Uterus (tissue), 4 donors: ENCODE results near the gene UGT1A10. TPM values are rescaled to one million over a fixed set of nuclear protein-coding genes. Genes with fewer than 3 reads are reported as not detected.

Source experiments
- DNase-seq, 2 donors: peaks; one replicate each; pipeline ENCODE4 v3.0.0-alpha.2; 2019 to 2020
- H3K27ac ChIP-seq, 2 donors: fragments of 200-600 bp; sonication (generic); 1 replicate in 1 of 2; 2 replicates in 1 of 2; pipeline ENCODE4 v1.5.1; 2016 to 2018
- H3K27me3 ChIP-seq, 2 donors: fragments of 200-600 bp; sonication (generic); one replicate each; pipeline ENCODE4 v1.5.1; 2018 to 2019; ENCODE audit warnings: control low read depth in 1 of 2
- H3K36me3 ChIP-seq, 2 donors: fragments of 200-600 bp; sonication (generic); one replicate each; pipeline ENCODE4 v1.5.1; 2019; ENCODE audit warnings: control low read depth in 1 of 2
- H3K4me1 ChIP-seq, 2 donors: fragments of 200-600 bp; sonication (generic); one replicate each; pipeline ENCODE4 v1.5.1; 2018 to 2019; ENCODE audit warnings: control low read depth in 1 of 2
- H3K4me3 ChIP-seq, 2 donors: fragments of 200-600 bp; sonication (generic); 1 replicate in 1 of 2; 2 replicates in 1 of 2; pipeline ENCODE4 v1.5.1; 2018 to 2019; ENCODE audit warnings: mild to moderate bottlenecking in 1 of 2
- H3K9me3 ChIP-seq, 2 donors: fragments of 200-600 bp; sonication (generic); one replicate each; pipeline ENCODE4 v1.5.1; 2019; ENCODE audit warnings: control low read depth in 1 of 2
- POLR2A ChIP-seq, 2 donors: fragments of 450-650 bp; IDR thresholded peaks; one replicate each; pipeline ENCODE4 v1.6.1; 2016; ENCODE audit warnings: antibody characterized with exemption in 2 of 2, mild to moderate bottlenecking in 1 of 2, moderate library complexity in 1 of 2
- intact Hi-C: fragments of 100-400 bp; cut with DNase I; formaldehyde crosslinking; loops from one replicate; pipeline ENCODE4 v1.15.1; 2023; ENCODE audit warnings: low total_unique reads
- total RNA-seq, 4 donors: library from RNA; depleted of rRNA in 3 of 4; stranded (reverse); fragments of >200 nt in 3 of 4; gene quantifications; one replicate each; pipeline versions ENCODE4 v1.1.0 to v1.2.4, GENCODE V29; 2014 to 2023
- TF ChIP-seq, protein P1 (sequence below), 4 experiments: fragments of 200-600 bp in 2 of 4; fragments of 450-650 bp in 2 of 4; sonication (generic) in 2 of 4; IDR thresholded peaks; one replicate each; pipeline ENCODE4 v1.5.1; 2016 to 2019; ENCODE audit warnings: antibody characterized with exemption in 4 of 4, mild to moderate bottlenecking in 2 of 4, moderate library complexity in 1 of 4
- donor health status: DM: yes; HTN: yes; CAD: no.

The UGT1A10 gene
- total RNA-seq, 4 donors from 2014 or later = not detected

DNA sequence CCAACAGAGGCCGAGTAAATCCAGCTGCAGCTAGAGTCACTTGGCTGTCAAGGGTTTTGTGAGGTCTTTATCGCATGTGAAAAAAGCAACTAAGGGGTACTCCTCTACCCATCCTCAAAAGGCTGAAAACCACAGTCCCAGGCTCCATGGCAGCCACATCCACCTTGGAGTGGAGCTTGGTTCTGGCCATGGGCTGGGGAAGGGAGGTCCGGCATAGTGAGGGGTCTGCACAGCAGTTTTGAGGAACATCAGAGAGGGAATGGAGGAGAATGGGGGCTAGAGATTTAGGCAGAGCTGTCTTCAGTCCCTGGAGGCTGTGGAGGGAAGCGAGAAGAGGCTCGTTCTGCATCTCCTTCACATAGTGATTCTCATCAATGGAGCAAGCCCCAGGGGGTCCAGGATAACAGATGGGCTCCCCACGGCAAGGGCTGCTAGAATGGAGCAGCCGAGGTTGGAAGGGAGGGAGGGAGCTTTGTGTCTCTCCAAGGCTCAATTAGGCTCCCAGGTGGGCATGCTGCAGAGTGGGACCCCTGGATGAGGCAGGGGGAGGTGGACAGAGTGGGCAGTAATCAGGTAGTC lies 162.9 kb downstream of the UGT1A10 start:
- TF ChIP-seq POLR2A (IDR thresholded peaks at IDR 0.05) = no peak
- TF ChIP-seq, protein P1, sequence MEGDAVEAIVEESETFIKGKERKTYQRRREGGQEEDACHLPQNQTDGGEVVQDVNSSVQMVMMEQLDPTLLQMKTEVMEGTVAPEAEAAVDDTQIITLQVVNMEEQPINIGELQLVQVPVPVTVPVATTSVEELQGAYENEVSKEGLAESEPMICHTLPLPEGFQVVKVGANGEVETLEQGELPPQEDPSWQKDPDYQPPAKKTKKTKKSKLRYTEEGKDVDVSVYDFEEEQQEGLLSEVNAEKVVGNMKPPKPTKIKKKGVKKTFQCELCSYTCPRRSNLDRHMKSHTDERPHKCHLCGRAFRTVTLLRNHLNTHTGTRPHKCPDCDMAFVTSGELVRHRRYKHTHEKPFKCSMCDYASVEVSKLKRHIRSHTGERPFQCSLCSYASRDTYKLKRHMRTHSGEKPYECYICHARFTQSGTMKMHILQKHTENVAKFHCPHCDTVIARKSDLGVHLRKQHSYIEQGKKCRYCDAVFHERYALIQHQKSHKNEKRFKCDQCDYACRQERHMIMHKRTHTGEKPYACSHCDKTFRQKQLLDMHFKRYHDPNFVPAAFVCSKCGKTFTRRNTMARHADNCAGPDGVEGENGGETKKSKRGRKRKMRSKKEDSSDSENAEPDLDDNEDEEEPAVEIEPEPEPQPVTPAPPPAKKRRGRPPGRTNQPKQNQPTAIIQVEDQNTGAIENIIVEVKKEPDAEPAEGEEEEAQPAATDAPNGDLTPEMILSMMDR (IDR thresholded peaks at IDR 0.05) = no peak
- no peak overlapping the region for H3K4me3 ChIP-seq
- intact Hi-C loops = no loop called here
- DNase-seq = no peak
- no peaks in the 10 kb centered on the region for H3K36me3 ChIP-seq
- H3K9me3 ChIP-seq = no peaks in the 10 kb centered on the region
- H3K27ac ChIP-seq = no peak overlapping the region
- H3K4me1 ChIP-seq = no peaks in the 10 kb centered on the region
- no peaks in the 10 kb centered on the region for H3K27me3 ChIP-seq

- no peaks in the 10 kb centered on the region for H3K4me1 ChIP-seq
- intact Hi-C loops = no loop called here
- no peaks in the 10 kb centered on the region for H3K36me3 ChIP-seq
- no peak for DNase-seq
- no peaks in the 10 kb centered on the region for H3K9me3 ChIP-seq
- H3K27me3 ChIP-seq = no peaks in the 10 kb centered on the region
- no peak overlapping the region for H3K4me3 ChIP-seq
- H3K27ac ChIP-seq = no peak overlapping the region
- no peak for TF ChIP-seq POLR2A (IDR thresholded peaks at IDR 0.05)
- TF ChIP-seq, protein P1 (IDR thresholded peaks at IDR 0.05) = no peak
Observed at GRCh38 chr2:233799716-233800115, 163.5 kb downstream of the UGT1A10 start.

DNA sequence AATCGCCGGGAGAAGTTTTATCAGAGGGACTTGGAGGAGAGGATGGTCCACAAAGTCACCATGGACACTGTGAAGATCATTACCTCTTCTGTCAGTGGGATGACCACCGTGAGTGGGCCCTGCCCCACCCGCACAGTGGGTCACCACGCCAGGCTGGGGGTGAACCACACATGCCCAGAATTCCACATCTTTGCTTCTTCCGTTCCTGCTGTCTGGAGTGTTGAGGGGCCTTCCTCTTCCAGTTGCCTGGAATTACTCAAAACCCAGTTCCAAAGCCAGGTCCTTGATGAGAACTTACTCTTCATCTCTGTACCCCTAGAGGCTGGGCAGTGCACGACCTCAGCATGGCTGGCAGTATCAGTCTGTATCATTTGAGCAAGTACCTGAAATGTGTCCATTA lies 164.0 kb downstream of the UGT1A10 start:
- Histone ChIP-seq H3K27ac (no peak overlapping the region), H3K9me3 (no peaks in the 10 kb centered on the region), H3K36me3 (no peaks in the 10 kb centered on the region), H3K4me1 (no peaks in the 10 kb centered on the region), H3K27me3 (no peaks in the 10 kb centered on the region), H3K4me3 (no peak overlapping the region)
- no peak for DNase-seq
- intact Hi-C loops = no loop called here
- TF ChIP-seq POLR2A (IDR thresholded peaks at IDR 0.05) = no peak
- TF ChIP-seq, protein P1 (IDR thresholded peaks at IDR 0.05) = no peak

- Histone ChIP-seq H3K4me3 (no peak overlapping the region), H3K27ac (no peak overlapping the region), H3K36me3 (no peaks in the 10 kb centered on the region), H3K9me3 (no peaks in the 10 kb centered on the region), H3K4me1 (no peaks in the 10 kb centered on the region), H3K27me3 (no peaks in the 10 kb centered on the region)
- no peak for DNase-seq
- TF ChIP-seq, protein P1 (IDR thresholded peaks at IDR 0.05) = no peak
- TF ChIP-seq POLR2A (IDR thresholded peaks at IDR 0.05) = no peak
- intact Hi-C loops = no loop called here
Observed at GRCh38 chr2:233801357-233802131, 165.3 kb downstream of the UGT1A10 start.

DNA sequence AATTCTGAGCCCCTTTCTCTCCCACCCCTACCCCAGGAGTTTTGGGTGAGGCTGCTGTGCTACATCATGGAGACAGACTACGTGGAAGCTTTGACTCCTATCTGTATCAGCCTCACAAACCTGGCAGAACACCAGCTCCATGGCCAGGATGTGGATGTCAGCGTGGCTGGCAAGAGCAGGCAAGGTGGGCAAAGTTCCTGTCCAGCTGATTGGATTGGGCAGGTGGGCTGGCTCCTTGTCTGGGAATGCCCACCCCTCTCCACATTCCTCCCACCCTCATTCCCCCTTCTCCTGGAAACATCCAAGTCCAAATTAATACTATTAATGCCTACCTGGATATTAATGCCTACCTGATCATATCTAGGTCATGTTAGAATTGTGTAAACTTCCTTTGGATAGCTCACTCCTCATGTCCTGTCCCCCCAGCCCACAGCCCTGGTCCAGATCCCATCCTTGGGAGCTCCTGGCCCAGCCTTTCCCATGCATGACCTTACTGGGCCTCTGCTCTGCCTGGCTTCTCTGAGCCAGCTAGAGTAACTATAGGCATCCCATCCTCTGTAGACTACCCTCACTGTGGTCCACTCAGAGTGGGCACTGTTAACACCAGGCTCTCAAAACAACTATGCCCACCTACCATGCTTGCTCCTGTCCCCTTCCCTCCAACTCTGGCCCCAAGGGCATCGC lies 166.0 kb downstream of the UGT1A10 start:
- H3K4me3 ChIP-seq = no peak overlapping the region
- no peaks in the 10 kb centered on the region for H3K36me3 ChIP-seq
- no peaks in the 10 kb centered on the region for H3K9me3 ChIP-seq
- no peaks in the 10 kb centered on the region for H3K27me3 ChIP-seq
- no peaks in the 10 kb centered on the region for H3K4me1 ChIP-seq
- no peak overlapping the region for H3K27ac ChIP-seq
- intact Hi-C loops = no loop called here
- DNase-seq = no peak
- TF ChIP-seq, protein P1 (IDR thresholded peaks at IDR 0.05) = no peak
- TF ChIP-seq POLR2A (IDR thresholded peaks at IDR 0.05) = no peak
